ENCODE data around the gene PPP1R9A.

Gene PPP1R9A

DNA sequence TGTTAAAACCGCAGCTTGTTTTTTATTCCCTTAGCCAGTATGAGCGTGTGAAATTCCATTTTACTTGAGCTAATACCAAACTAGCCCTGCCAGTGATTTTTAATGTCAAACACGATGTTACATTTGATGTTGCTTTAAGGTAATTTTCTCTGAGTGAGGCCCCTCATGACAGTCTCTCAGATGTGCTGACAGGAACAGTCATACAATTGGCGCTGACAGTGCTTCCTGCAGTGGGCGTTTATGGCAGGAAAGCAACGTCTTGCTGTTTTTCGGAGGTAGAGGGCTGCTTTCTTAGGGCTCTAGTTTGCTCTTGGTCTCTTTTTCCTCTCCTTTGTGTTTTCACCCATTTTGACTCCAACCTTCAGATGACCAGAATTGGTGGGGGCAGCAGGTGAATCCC lies 397.6 kb downstream of the PPP1R9A start:
- Histone ChIP-seq H3K27me3 (replicated peaks) (no peaks in the 10 kb centered on the region), H3K27ac (no peak overlapping the region), H3K36me3 (replicated peaks) (no peaks in the 10 kb centered on the region), H3K4me3 (ENCODE audit: low read depth, low read length) (no peak overlapping the region)
- no peak for DNase-seq
- TF ChIP-seq, protein P1, sequence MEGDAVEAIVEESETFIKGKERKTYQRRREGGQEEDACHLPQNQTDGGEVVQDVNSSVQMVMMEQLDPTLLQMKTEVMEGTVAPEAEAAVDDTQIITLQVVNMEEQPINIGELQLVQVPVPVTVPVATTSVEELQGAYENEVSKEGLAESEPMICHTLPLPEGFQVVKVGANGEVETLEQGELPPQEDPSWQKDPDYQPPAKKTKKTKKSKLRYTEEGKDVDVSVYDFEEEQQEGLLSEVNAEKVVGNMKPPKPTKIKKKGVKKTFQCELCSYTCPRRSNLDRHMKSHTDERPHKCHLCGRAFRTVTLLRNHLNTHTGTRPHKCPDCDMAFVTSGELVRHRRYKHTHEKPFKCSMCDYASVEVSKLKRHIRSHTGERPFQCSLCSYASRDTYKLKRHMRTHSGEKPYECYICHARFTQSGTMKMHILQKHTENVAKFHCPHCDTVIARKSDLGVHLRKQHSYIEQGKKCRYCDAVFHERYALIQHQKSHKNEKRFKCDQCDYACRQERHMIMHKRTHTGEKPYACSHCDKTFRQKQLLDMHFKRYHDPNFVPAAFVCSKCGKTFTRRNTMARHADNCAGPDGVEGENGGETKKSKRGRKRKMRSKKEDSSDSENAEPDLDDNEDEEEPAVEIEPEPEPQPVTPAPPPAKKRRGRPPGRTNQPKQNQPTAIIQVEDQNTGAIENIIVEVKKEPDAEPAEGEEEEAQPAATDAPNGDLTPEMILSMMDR (IDR thresholded peaks at IDR 0.05; ENCODE audit: low read depth, low read length, missing control alignments), result no peak
- in situ Hi-C loops (cut with HindIII; ENCODE audit: low pct_ligation_motif_present, low sequenced_read_pairs), result no loop called here

DNA sequence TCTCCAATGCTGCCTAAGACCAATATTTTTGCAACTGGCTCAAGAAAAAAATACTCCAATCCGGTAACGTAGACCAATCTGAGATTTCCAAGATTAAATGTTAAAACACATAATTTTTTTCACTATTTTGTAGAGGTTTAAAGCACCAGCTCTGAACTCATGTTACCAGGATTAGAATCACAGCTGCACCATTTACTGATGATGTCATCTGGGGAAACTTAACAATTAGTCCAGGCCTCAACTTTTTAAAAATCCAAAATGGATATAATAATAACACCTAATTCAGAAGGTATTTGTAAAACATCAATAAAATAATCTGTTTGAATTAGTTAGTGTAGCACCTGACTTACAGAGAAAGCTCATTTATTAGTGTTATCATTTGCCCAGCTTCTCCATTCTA lies 402.6 kb downstream of the PPP1R9A start:
- TF ChIP-seq, protein P1 (IDR thresholded peaks at IDR 0.05; ENCODE audit: low read depth, low read length, missing control alignments), result no peak
- Histone ChIP-seq H3K27me3 (replicated peaks) (no peaks in the 10 kb centered on the region), H3K27ac (no peak overlapping the region), H3K36me3 (replicated peaks) (no peaks in the 10 kb centered on the region), H3K4me3 (ENCODE audit: low read depth, low read length) (no peak overlapping the region)
- no peak for DNase-seq
- in situ Hi-C loops (cut with HindIII; ENCODE audit: low pct_ligation_motif_present, low sequenced_read_pairs), result no loop called here

DNA sequence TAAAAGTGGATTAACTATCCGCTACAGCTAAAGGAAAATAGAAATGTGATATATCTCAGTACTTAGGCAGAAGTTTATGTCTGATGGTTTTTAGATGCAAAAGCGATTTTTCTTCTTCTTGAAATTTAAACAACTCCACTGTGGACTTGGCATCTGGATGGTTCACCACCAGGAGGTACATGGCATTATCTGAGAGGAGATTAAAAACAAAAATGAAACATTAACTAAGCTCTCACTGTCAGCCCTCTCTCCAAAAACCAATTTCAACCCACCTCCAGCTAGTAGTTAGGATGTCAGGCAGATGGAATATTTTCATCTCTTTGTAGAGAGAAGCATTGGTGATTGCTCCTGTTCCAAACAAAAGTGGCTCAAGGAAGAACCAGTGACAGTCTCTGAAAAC lies 404.0 kb downstream of the PPP1R9A start:
- no peaks in the 10 kb centered on the region for H3K27me3 ChIP-seq (replicated peaks)
- in situ Hi-C loops (cut with HindIII; ENCODE audit: low pct_ligation_motif_present, low sequenced_read_pairs), result no loop called here
- no peaks in the 10 kb centered on the region for H3K36me3 ChIP-seq (replicated peaks)
- H3K4me3 ChIP-seq (ENCODE audit: low read depth, low read length), result no peak overlapping the region
- H3K27ac ChIP-seq, result no peak overlapping the region
- DNase-seq, result no peak
- TF ChIP-seq, protein P1 (IDR thresholded peaks at IDR 0.05; ENCODE audit: low read depth, low read length, missing control alignments), result no peak

DNA sequence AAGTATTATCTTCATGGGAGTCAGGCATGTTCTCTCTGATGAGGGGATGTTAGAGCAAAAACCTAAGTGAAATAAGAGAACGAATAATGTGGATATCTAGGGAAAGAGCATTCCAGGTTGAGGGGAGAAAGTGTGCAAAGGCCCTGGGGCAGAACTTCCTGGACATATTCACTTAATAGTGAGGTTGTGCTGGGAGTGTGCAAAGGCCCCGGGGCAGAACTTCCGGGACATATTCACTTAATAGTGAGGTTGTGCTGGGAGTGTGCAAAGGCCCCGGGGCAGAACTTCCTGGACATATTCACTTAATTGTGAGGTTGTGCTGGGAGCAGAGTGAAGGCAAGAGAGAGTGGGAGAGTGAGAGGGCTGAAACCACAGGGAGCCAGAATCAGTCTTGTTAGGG lies 405.2 kb downstream of the PPP1R9A start:
- in situ Hi-C loops (cut with HindIII; ENCODE audit: low pct_ligation_motif_present, low sequenced_read_pairs), result no loop called here
- no peak for DNase-seq
- Histone ChIP-seq H3K36me3 (replicated peaks) (no peaks in the 10 kb centered on the region), H3K27ac (no peak overlapping the region), H3K27me3 (replicated peaks) (no peaks in the 10 kb centered on the region), H3K4me3 (ENCODE audit: low read depth, low read length) (no peak overlapping the region)
- TF ChIP-seq, protein P1 (IDR thresholded peaks at IDR 0.05; ENCODE audit: low read depth, low read length, missing control alignments), result no peak

DNA sequence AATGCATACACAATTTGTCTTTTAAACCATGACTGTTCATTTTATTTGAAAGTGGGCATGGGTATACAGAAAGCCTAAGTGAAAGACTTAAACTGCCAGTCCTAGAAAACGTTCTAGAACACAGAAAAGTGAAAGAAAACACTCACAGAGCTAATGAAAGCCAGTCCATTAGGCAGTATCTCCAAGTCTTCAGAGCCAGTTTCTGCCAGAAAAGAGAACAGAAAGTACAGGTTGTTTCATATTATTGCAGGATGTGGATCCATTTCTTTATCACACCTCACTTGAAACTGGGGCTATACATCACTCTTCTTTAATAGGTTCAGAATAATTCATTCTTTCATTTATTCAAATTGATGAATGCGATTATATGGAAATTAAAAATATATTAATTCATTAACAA lies 409.2 kb downstream of the PPP1R9A start:
- Histone ChIP-seq H3K27ac (no peak overlapping the region), H3K4me3 (ENCODE audit: low read depth, low read length) (no peak overlapping the region), H3K36me3 (replicated peaks) (no peaks in the 10 kb centered on the region), H3K27me3 (replicated peaks) (no peaks in the 10 kb centered on the region)
- no peak for DNase-seq
- TF ChIP-seq, protein P1 (IDR thresholded peaks at IDR 0.05; ENCODE audit: low read depth, low read length, missing control alignments), result no peak
- in situ Hi-C loops (cut with HindIII; ENCODE audit: low pct_ligation_motif_present, low sequenced_read_pairs), result no loop called here

DNA sequence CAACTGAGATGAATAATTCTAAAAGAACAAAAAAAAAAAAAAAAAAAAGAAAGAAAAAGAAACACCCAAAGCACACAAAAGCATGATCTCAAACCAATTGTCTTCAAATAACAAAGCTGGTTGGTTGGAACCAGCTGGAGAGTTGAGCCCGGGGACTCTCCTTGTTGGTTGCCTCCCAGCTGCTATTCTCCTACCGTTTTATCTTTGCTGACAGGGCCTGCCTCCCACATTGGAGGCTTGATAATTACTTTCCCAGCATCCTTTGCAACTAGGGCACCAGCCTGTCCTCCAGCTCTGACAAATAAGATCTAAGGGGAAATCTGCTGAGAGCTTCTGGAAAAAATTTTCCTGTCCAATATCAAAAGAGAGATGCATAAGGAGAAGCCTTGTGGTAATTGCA lies 410.2 kb downstream of the PPP1R9A start:
- TF ChIP-seq, protein P1 (IDR thresholded peaks at IDR 0.05; ENCODE audit: low read depth, low read length, missing control alignments), result no peak
- no peak overlapping the region for H3K27ac ChIP-seq
- in situ Hi-C loops (cut with HindIII; ENCODE audit: low pct_ligation_motif_present, low sequenced_read_pairs), result no loop called here
- no peak for DNase-seq
- H3K27me3 ChIP-seq (replicated peaks), result no peaks in the 10 kb centered on the region
- no peak overlapping the region for H3K4me3 ChIP-seq (ENCODE audit: low read depth, low read length)
- H3K36me3 ChIP-seq (replicated peaks), result no peaks in the 10 kb centered on the region

Data from brain microvascular endothelial cell (primary cell).